Measurements from ENCODE around the gene PPP1R3E. TPM values are rescaled to one million over a fixed set of nuclear protein-coding genes. Genes with fewer than 3 reads are reported as not detected.

PPP1R3E gene
- total and polyA plus RNA-seq, 2 of the 13 experiments (the other 11 are each of a cell fraction or from before 2014, with no cell fraction given), result 16.5 to 26.5 TPM

GRCh38 chr14:23302290-23303225 lies at the start of gene PPP1R3E (continued):
- 0 out of 2 replicates have a peak, but pooled peaks have one; percentile 11 for TF ChIP-seq ARID3A (IDR thresholded peaks at IDR 0.05; ENCODE audit: low read depth, low read length)
- TF ChIP-seq HNRNPUL1 (IDR thresholded peaks at IDR 0.05; ENCODE audit: low read depth, low read length), result no peak
- peak; percentile 46 for TF ChIP-seq IRF2 (CRISPR knock-in tag; IDR thresholded peaks at IDR 0.05)
- TF ChIP-seq POGK (CRISPR knock-in tag; conservative IDR thresholded peaks at IDR 0.05), result 0 out of 2 replicates have a peak, but pooled peaks have one; percentile 6
- peak; percentile 70; the same call in 1 of the 2 replicates for TF ChIP-seq IRX3 (CRISPR knock-in tag; IDR thresholded peaks at IDR 0.05; ENCODE audit: borderline replicate concordance, low read depth)
- peak; percentile 77; the same call in 1 of the 2 replicates for TF ChIP-seq NFATC3 (CRISPR knock-in tag; IDR thresholded peaks at IDR 0.05)
- TF ChIP-seq KMT2A (CRISPR knock-in tag; IDR thresholded peaks at IDR 0.05), result peak; percentile 81
- TF ChIP-seq HNRNPK (IDR thresholded peaks at IDR 0.05; ENCODE audit: low read depth, low read length, poor library complexity, severe bottlenecking), result no peak
- TF ChIP-seq ZNF768 (CRISPR knock-in tag; IDR thresholded peaks at IDR 0.05), result peak; percentile 29; the same call in 1 of the 2 replicates
- TF ChIP-seq ZNF703 (CRISPR knock-in tag; IDR thresholded peaks at IDR 0.05; ENCODE audit: borderline replicate concordance), result no peak
- TF ChIP-seq ZNF225 (CRISPR knock-in tag; IDR thresholded peaks at IDR 0.05), result peak; percentile 86
- peak; percentile 73; the same call in 1 of the 2 replicates for TF ChIP-seq ZNF773 (CRISPR knock-in tag; IDR thresholded peaks at IDR 0.05; ENCODE audit: borderline replicate concordance)
- no peak for TF ChIP-seq ZMAT5 (CRISPR knock-in tag; IDR thresholded peaks at IDR 0.05; ENCODE audit: borderline replicate concordance, low read depth)
- no peak; the same call in 1 of the 2 replicates for TF ChIP-seq ETS1 (CRISPR knock-in tag; IDR thresholded peaks at IDR 0.05)
- peak; percentile 76; the same call in 1 of the 2 replicates for TF ChIP-seq SMAD3 (CRISPR knock-in tag; IDR thresholded peaks at IDR 0.05)
- TF ChIP-seq NFE2L2 (IDR thresholded peaks at IDR 0.05; ENCODE audit: low read length), result 0 out of 2 replicates have a peak, but pooled peaks have one; percentile 16
- no peak for TF ChIP-seq SMARCC2 (IDR thresholded peaks at IDR 0.05)
- TF ChIP-seq HDAC2 (CRISPR knock-in tag; IDR thresholded peaks at IDR 0.05), result peak; percentile 76
- TF ChIP-seq RCOR2 (CRISPR knock-in tag; IDR thresholded peaks at IDR 0.05), result peak; percentile 70
- TF ChIP-seq ZBTB38 (CRISPR knock-in tag; IDR thresholded peaks at IDR 0.05), result peak; percentile 66
- peak; percentile 96 for TF ChIP-seq ZNF280B (CRISPR knock-in tag; IDR thresholded peaks at IDR 0.05; ENCODE audit: borderline replicate concordance)
- peak; percentile 93 for TF ChIP-seq SP5 (CRISPR knock-in tag; IDR thresholded peaks at IDR 0.05; ENCODE audit: borderline replicate concordance, low read depth)
